HCT116 (cell line): ENCODE data around the gene MAGEA2.
"Not testable (repeated sequence)": the region's sequence is repeated elsewhere in the genome, so short reads cannot be mapped to it uniquely, and the experiment has no call there.

Experiments
- JUND ChIP-seq: IDR thresholded peaks from 2 replicates; pipeline ENCODE4 v1.6.1; 2012
- POLR2A ChIP-seq: IDR thresholded peaks from 2 replicates; pipeline ENCODE4 v1.7.0; 2011; ENCODE audit warnings: borderline replicate concordance; ENCODE audit not compliant: insufficient read depth, insufficient read length; ENCODE audit errors: extremely low read depth
- POLR2AphosphoS5 ChIP-seq: IDR thresholded peaks from 2 replicates; pipeline ENCODE4 v1.6.1; 2011; ENCODE audit warnings: mild to moderate bottlenecking, low read depth, low read length, moderate library complexity
- SP1 ChIP-seq: IDR thresholded peaks from 2 replicates; pipeline ENCODE4 v1.6.1; 2012; ENCODE audit warnings: low read depth
- YY1 ChIP-seq: IDR thresholded peaks from 2 replicates; pipeline ENCODE4 v1.6.1; 2011; ENCODE audit warnings: low read length, low read depth, moderate library complexity, mild to moderate bottlenecking; ENCODE audit not compliant: insufficient replicate concordance; ENCODE audit errors: extremely low read depth
- ZBTB33 ChIP-seq: IDR thresholded peaks from 2 replicates; pipeline ENCODE4 v1.6.1; 2011; ENCODE audit warnings: mild to moderate bottlenecking, low read length, moderate library complexity; ENCODE audit not compliant: insufficient replicate concordance; ENCODE audit errors: extremely low read depth
- ZNF274 ChIP-seq: fragments of 200-500 bp; sonication (Bioruptor generic); IDR thresholded peaks from 2 replicates; pipeline ENCODE4 v1.6.1; 2014; ENCODE audit warnings: mild to moderate bottlenecking, low read depth, low read length, inconsistent platforms
- TF ChIP-seq, protein P1 (sequence below), 3 experiments: fragments of 200-600 bp in 1 of 3; sonication (generic) in 1 of 3; IDR thresholded peaks in 2 of 3; conservative IDR thresholded peaks in 1 of 3; 2 replicates each; pipeline ENCODE4 v1.5.1; 2012 to 2017; ENCODE audit warnings: low read depth in 2 of 3, low read length in 2 of 3, antibody characterized with exemption in 1 of 3, borderline replicate concordance in 1 of 3, control low read depth in 1 of 3, mild to moderate bottlenecking in 1 of 3, mixed read lengths in 1 of 3, mixed run types in 1 of 3, moderate library complexity in 1 of 3; ENCODE audit not compliant: insufficient read depth in 1 of 3
- TF ChIP-seq, protein P2 (sequence below): IDR thresholded peaks from 2 replicates; pipeline ENCODE4 v1.6.1; 2012; ENCODE audit warnings: low read depth
- TF ChIP-seq, protein P3 (sequence below): IDR thresholded peaks from 2 replicates; pipeline ENCODE4 v1.6.1; 2012

GRCh38 chrX:152759544-152759943 lies 5.9 kb upstream of the MAGEA2 start:
- TF ChIP-seq, protein P1, sequence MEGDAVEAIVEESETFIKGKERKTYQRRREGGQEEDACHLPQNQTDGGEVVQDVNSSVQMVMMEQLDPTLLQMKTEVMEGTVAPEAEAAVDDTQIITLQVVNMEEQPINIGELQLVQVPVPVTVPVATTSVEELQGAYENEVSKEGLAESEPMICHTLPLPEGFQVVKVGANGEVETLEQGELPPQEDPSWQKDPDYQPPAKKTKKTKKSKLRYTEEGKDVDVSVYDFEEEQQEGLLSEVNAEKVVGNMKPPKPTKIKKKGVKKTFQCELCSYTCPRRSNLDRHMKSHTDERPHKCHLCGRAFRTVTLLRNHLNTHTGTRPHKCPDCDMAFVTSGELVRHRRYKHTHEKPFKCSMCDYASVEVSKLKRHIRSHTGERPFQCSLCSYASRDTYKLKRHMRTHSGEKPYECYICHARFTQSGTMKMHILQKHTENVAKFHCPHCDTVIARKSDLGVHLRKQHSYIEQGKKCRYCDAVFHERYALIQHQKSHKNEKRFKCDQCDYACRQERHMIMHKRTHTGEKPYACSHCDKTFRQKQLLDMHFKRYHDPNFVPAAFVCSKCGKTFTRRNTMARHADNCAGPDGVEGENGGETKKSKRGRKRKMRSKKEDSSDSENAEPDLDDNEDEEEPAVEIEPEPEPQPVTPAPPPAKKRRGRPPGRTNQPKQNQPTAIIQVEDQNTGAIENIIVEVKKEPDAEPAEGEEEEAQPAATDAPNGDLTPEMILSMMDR (IDR thresholded peaks at IDR 0.05 in 2 of 3, conservative IDR thresholded peaks at IDR 0.05 in 1 of 3; ENCODE audit: borderline replicate concordance in 1 of 3, insufficient read depth in 1 of 3, low read depth in 2 of 3, low read length in 2 of 3), result not testable (repeated sequence)
- TF ChIP-seq POLR2AphosphoS5, POLR2A, JUND, ZNF274, YY1, ZBTB33, SP1: not testable (repeated sequence)
- TF ChIP-seq, protein P2, sequence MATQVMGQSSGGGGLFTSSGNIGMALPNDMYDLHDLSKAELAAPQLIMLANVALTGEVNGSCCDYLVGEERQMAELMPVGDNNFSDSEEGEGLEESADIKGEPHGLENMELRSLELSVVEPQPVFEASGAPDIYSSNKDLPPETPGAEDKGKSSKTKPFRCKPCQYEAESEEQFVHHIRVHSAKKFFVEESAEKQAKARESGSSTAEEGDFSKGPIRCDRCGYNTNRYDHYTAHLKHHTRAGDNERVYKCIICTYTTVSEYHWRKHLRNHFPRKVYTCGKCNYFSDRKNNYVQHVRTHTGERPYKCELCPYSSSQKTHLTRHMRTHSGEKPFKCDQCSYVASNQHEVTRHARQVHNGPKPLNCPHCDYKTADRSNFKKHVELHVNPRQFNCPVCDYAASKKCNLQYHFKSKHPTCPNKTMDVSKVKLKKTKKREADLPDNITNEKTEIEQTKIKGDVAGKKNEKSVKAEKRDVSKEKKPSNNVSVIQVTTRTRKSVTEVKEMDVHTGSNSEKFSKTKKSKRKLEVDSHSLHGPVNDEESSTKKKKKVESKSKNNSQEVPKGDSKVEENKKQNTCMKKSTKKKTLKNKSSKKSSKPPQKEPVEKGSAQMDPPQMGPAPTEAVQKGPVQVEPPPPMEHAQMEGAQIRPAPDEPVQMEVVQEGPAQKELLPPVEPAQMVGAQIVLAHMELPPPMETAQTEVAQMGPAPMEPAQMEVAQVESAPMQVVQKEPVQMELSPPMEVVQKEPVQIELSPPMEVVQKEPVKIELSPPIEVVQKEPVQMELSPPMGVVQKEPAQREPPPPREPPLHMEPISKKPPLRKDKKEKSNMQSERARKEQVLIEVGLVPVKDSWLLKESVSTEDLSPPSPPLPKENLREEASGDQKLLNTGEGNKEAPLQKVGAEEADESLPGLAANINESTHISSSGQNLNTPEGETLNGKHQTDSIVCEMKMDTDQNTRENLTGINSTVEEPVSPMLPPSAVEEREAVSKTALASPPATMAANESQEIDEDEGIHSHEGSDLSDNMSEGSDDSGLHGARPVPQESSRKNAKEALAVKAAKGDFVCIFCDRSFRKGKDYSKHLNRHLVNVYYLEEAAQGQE, result not testable (repeated sequence)
- TF ChIP-seq, protein P3, sequence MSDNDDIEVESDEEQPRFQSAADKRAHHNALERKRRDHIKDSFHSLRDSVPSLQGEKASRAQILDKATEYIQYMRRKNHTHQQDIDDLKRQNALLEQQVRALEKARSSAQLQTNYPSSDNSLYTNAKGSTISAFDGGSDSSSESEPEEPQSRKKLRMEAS, result not testable (repeated sequence)
